HFFc6 (cell line): ENCODE data around the gene NDN. TPM values are rescaled to one million over a fixed set of nuclear protein-coding genes. Genes with fewer than 3 reads are reported as not detected.
"Not testable (repeated sequence)": the region's sequence is repeated elsewhere in the genome, so short reads cannot be mapped to it uniquely, and the experiment has no call there.

Experiments used
- DNase-seq: peaks from one replicate; pipeline ENCODE4 v3.0.0-alpha.2; 2018
- H3K27ac Mint-ChIP-seq: 2 replicates; pipeline ENCODE4 v1.8.0; 2020; ENCODE audit warnings: mild to moderate bottlenecking, mixed read lengths
- H3K27me3 Mint-ChIP-seq: 2 replicates; pipeline ENCODE4 v1.8.0; 2021; ENCODE audit warnings: mild to moderate bottlenecking, moderate library complexity, mixed read lengths; ENCODE audit not compliant: insufficient read depth
- H3K36me3 Mint-ChIP-seq: 2 replicates; pipeline ENCODE4 v1.8.0; 2021; ENCODE audit warnings: low read depth, mixed read lengths
- H3K4me1 Mint-ChIP-seq: 2 replicates; pipeline ENCODE4 v1.8.0; 2020; ENCODE audit warnings: low read depth, mixed read lengths
- H3K4me3 Mint-ChIP-seq: 2 replicates; pipeline ENCODE4 v1.8.0; 2020; ENCODE audit warnings: mild to moderate bottlenecking, moderate library complexity, mixed read lengths
- H3K9me3 Mint-ChIP-seq: 2 replicates; pipeline ENCODE4 v1.8.0; 2020; ENCODE audit warnings: mild to moderate bottlenecking, mixed read lengths
- long read RNA-seq: library from polyadenylated mRNA; unstranded; transcript quantifications from one replicate; pipeline ENCODE4 v2.0.0, GENCODE V29; 2019
- total RNA-seq, 6 experiments: library from RNA; stranded (reverse); fragmentation: NEBNext Ultra II Directional; extraction: Animal tissue kit (Norgen Biotek cat#: 25700); gene quantifications; 2 replicates in 1 of 6; 3 replicates in 5 of 6; pipeline ENCODE4 v1.2.3, GENCODE V29; 2021
- TF ChIP-seq, protein P1 (sequence below): fragments of 200-600 bp; sonication (generic); IDR thresholded peaks from 2 replicates; pipeline ENCODE4 v1.5.0; 2021; ENCODE audit warnings: antibody characterized with exemption, mild to moderate bottlenecking

Gene NDN, protein sequence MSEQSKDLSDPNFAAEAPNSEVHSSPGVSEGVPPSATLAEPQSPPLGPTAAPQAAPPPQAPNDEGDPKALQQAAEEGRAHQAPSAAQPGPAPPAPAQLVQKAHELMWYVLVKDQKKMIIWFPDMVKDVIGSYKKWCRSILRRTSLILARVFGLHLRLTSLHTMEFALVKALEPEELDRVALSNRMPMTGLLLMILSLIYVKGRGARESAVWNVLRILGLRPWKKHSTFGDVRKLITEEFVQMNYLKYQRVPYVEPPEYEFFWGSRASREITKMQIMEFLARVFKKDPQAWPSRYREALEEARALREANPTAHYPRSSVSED
- not detected for total RNA-seq
- long read RNA-seq = 0 reads

- no peaks in the 10 kb centered on the region for H3K36me3 Mint-ChIP-seq
- TF ChIP-seq, protein P1, sequence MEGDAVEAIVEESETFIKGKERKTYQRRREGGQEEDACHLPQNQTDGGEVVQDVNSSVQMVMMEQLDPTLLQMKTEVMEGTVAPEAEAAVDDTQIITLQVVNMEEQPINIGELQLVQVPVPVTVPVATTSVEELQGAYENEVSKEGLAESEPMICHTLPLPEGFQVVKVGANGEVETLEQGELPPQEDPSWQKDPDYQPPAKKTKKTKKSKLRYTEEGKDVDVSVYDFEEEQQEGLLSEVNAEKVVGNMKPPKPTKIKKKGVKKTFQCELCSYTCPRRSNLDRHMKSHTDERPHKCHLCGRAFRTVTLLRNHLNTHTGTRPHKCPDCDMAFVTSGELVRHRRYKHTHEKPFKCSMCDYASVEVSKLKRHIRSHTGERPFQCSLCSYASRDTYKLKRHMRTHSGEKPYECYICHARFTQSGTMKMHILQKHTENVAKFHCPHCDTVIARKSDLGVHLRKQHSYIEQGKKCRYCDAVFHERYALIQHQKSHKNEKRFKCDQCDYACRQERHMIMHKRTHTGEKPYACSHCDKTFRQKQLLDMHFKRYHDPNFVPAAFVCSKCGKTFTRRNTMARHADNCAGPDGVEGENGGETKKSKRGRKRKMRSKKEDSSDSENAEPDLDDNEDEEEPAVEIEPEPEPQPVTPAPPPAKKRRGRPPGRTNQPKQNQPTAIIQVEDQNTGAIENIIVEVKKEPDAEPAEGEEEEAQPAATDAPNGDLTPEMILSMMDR = no peak
- DNase-seq = no peak
- H3K4me3 Mint-ChIP-seq = no peak within 1 kb of the TSS
- no peaks in the 10 kb centered on the region; the same call in 1 of the 2 replicates for H3K27me3 Mint-ChIP-seq
- H3K9me3 Mint-ChIP-seq = peaks cover 53% of the 10 kb centered on the region
- no peaks in the 10 kb centered on the region for H3K4me1 Mint-ChIP-seq
- H3K27ac Mint-ChIP-seq = no peak within 1 kb of the TSS
These were observed at the start of gene NDN for GRCh38 chr15:23687143-23687470. Gene NDN, minus strand, starts transcription at chr15:23687305. Its CDS starts 88 bp downstream, at chr15:23687217.

- TF ChIP-seq, protein P1 = no peak
- Mint-ChIP-seq H3K4me1 (no peaks in the 10 kb centered on the region), H3K36me3 (no peaks in the 10 kb centered on the region), H3K27ac (no peak overlapping the region), H3K9me3 (peaks cover 45% of the 10 kb centered on the region), H3K4me3 (no peak overlapping the region), H3K27me3 (peaks cover 2% of the 10 kb centered on the region; the same call in 1 of the 2 replicates)
- DNase-seq = no peak
These were observed 49.0 kb upstream of the NDN start for GRCh38 chr15:23736033-23736673.

DNA sequence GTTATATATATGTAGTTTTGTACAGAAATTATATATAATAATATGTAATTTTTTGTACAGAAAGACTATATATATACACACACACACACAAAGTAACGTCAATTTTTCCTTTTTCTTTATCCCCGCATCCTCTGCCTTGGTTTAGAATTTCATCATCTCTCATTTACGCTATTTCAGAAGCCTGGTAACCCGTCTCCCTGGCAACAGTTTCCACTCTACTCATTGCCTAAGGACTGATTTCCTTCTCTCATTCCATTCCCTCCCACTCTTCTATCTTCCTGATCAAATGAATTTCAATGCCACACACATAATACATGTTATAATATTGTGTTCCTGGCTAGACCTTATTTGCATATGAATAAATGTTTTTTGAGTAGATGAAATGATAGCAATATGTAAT is 47.8 kb upstream of the NDN start:
- no peaks in the 10 kb centered on the region for H3K4me1 Mint-ChIP-seq
- H3K9me3 Mint-ChIP-seq = peaks cover 44% of the 10 kb centered on the region
- no peak for DNase-seq
- H3K36me3 Mint-ChIP-seq = no peaks in the 10 kb centered on the region
- H3K4me3 Mint-ChIP-seq = no peak overlapping the region
- peaks cover 2% of the 10 kb centered on the region; the same call in 1 of the 2 replicates for H3K27me3 Mint-ChIP-seq
- TF ChIP-seq, protein P1 = no peak
- no peak overlapping the region for H3K27ac Mint-ChIP-seq

GRCh38 chr15:23713874-23714656 is 27.0 kb upstream of the NDN start:
- H3K36me3 Mint-ChIP-seq, H3K4me3 Mint-ChIP-seq, H3K27ac Mint-ChIP-seq, DNase-seq, H3K4me1 Mint-ChIP-seq, H3K27me3 Mint-ChIP-seq: not testable (repeated sequence)
- peaks cover 33% of the 10 kb centered on the region for H3K9me3 Mint-ChIP-seq

GRCh38 chr15:23708332-23708731 is 21.2 kb upstream of the NDN start:
- Mint-ChIP-seq H3K36me3 (no peaks in the 10 kb centered on the region), H3K27me3 (no peaks in the 10 kb centered on the region), H3K4me1 (no peaks in the 10 kb centered on the region), H3K27ac (no peak overlapping the region), H3K4me3 (no peak overlapping the region), H3K9me3 (peaks cover 65% of the 10 kb centered on the region)
- TF ChIP-seq, protein P1 = no peak
- no peak for DNase-seq
